Kidney capillary endothelial cell (primary cell): ENCODE results near the gene OSBPL5.

Experiments used
- DNase-seq: peaks from one replicate; pipeline ENCODE4 v3.0.0-alpha.2; 2018; ENCODE audit warnings: low spot score

Gene OSBPL5

DNA sequence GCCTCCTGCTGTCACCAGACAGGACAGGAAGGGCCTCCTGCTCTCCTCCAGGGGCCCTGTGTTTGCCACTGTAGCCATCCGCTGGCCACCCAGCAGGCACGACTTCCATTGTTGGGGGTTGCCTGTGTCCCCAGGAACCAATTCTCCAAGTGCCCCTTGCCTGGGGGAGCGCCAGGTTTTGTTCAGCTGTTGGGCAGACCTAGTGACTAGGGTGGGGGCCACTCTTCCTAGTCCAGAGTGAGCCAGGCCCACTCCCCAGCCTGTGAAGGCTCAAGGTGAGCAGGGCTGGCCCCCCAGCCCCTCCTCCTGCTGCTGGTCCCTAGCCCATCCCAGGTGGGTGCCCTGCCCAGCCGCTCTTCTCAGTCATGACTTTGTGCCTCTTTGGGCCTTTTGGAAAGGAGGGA is 30.9 kb downstream of the OSBPL5 start:
- DNase-seq = no peak

DNA sequence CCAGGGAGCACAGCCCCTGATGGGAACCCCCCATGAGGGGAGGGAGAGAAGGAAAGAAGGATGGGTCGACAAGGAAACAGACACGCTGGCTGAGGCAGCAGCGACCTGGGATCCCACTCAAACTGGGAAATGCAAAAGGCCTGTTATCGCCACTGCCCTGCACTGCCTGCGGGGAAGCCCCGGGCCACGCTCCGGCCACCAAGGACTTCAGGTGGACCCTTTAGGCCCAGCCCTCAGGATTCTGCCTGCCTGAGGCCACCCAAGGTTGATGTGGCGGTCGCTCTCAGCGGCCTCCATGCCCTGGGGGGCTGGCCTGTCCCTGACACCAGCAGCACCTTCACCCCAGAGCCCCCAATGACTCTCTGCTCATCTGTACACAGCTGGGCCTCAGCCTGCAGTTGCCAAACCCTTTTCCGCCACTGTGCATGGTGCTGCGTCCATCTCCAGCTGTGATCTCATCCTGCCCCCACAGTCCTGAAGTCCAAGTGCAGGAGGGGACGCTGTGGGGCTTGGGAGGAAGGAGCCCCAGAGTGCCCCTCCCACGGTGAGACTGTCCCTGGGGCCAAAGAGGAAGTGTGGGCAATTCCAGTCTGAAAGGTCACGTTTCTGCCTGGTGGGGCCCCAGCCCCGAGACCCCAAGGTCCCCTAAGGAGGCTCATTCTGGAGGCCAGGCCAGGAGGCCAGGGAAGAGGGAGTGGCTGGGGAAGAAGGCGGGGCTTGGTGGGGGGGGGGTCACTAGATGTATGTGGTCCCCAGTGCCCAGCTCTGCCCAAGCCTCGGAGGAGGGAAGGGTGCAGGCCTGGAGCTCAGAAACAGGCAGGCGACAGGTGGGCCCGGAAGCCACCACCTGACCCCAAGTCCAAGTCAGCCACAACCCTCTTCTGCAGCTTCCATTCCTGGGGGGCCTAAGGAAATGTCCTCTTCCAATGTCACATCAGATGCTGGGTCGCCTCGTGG is 31.6 kb downstream of the OSBPL5 start:
- DNase-seq = no peak

DNA sequence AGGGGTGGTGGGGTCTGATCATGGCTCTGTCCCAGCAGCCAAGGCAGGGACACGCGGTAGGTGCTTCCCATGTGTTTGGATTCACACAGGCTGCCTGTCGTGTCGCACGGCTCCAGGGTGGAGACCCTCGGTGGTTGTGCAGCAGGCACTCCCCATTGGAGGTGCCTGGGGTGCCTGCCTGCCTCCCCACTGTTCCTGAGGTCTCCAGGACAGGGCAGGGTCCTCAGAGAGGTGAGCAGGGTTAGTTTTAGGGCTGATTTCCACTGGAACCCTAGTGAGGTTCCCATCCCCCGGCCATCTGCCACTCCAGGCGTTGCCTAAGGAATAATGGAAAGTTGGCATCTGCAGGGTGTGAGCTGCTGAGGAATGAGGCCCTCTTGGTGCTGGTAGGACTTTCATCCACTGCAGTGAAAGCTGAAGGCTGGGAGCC is 32.3 kb downstream of the OSBPL5 start:
- DNase-seq = no peak

DNA sequence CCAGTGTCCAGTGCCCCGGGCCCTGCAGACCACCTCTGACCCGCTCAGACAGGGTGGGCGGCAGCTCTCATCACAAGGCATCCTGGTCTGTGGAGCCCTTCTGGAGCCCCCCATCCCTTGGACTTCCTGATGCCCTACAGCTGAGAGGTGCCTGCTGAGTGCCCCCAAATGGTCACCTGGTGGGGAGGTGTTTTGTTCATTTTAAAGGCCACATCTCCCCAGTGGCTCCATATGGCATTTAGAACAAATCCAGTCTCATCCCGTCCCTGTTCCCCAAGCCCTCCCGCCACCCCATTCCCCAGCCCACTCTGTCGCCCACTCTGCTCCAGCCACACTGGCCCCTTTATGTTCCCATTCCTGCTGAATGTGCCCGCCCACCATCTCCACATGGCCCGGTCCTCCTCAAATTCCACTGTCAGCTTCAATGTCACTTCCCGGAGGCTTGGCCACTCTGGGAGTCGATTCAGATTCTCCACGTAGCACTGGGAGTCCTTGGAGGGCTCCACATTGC is 32.8 kb downstream of the OSBPL5 start:
- no peak for DNase-seq

DNA sequence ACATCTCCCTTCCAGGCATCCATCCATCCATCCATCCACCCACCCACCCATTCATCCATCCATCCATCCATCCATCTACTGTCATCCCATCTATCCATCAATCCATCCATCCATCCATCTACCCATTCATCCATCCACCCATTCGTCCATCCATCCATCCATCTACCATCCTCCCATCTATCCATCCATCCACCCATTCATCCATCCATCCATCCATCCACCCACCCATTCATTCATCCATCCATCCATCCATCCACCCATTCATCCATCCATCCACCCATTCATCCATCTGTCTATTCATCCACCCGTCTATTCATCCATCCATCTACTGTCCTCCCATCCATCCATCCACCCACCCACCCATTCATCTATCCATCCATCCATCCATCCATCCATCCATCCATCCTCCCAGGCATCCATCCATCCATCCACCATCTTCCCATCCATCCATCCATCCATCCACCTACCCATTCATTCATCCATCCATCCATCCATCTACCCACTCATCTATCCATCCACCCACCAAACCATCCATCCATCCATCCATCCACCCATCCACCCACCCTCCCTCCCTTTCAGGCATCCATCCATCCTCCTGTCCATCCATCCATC is 33.7 kb downstream of the OSBPL5 start:
- DNase-seq = no peak

DNA sequence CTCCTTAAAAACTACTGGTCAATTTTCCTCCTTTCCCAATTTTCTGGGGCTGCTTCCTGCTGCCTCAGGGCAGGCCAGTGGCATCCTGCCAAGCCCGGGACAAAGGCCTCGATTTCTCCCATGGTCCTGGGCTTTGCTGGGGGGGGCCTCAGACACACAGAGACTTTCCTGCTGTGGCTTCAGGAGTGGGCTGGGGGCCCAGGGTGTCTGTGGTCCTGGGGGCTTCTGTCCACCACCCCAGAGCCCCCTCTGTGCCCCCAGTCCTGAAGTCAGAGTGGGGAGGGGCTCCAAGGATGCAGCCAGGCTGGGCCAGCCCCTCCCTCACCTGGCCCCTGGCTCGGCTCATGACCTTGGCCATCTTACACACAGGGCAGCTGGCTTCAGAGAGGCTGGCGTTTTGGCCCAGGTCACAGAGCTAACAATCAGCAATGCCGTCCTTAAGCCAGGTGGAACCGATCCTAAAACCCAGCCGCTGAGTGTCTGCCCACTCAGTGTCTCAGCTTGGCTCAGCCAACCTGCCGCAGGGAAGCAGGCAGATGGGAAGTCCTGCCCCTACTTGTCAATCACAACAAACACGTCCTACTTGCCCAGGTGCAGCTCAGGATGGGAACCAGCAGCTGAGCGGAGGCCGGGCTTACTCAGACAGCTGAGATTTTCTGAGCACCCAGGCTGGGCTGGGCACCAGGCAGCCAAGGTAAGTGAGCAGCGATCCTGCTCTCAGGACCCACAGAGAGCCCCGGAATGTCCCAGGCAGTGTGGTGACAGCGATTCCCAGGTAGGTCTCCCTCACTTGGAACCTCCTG is 34.6 kb downstream of the OSBPL5 start:
- DNase-seq = no peak

DNA sequence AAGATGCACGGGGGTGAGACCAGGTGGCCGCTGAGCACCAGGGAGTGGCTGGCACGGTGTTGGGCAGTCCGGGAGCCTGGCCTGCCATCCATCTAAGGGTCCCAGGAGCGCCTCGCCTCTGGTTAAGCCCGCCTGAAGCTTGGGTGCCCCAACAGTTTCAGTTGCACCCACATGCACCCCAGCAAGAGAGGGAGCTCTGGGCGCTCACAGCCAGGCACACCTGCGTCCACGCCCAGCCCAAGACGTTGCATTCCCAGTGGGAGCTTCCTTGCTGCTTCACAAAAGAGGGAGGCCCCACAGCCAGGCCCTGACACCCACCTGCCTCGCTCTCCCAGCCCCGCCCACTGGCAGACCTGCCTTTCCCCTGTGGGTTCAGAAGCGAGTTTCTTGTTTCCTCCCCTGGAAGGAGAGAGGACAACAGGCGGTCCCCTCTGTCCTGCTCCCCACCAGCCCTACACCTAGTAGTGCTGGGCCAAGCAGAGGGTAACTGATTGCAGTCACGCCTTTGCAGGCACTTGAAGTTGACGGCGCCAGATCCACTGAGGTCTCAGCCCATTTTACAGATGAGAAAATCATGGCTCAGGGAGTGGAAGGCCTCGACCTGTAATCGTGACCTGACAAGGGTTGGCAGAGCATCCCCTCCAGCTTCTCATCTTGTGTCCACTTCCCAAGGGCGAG is 35.4 kb downstream of the OSBPL5 start:
- no peak for DNase-seq

DNA sequence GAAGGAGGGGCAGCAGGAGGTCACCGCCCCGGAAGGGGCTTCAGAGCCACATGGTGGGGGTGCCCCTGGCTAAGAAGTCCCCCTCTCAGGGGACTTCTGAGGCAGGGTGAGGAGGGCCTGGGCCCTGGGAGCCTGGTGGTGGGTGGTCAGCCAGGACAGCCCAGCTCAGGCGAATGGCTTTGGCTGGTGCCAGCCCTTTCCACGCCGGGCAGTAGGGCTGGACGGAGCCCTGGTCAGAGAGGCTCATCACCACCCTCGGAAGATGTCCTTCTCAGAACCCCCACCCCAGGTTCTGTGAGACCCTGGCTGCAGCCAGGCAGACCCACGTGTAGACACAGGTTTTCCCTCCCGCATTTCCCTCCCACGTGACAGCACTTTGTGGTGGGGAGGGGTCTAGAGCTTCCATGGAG is 35.9 kb downstream of the OSBPL5 start:
- DNase-seq = no peak

DNA sequence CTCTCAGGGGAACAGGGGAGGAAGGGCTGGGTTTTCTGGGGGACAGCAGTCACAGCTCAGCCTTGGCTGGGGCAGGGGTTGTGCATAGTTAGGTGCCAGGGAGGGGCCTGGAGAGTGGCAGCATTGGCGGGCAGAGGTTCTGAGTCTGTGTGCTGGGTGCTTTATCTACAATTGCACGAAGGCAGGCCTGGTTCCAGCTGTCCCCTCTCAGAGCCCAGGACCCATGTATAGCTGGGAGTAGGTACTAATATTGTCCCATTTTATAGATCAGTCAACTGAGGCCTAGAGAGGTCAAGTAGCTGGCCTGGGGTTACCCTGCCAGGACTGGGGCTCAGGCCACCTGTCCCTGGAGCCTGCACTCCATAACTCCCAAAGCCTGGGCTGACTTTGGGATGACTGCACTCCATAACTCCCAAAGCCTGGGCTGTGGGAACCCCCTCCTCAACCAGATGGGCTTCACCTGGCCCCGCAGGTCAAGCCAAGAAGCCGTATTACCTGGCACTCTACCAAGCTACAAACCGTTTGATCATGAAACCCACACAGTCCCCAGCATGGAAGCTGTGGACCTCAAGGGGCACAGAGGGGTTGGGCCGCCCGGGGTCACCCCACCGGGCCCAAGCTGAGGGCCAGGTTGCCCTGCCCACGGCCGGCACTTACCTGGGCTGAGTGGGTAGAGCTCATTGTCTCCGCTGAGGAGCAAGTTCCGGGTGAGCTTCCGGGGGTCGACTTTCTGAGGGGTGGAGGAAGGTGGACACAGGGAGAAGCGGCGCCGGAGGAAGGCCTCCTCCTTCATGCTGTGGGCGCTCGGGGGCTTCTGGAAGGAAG is 36.5 kb downstream of the OSBPL5 start:
- no peak for DNase-seq

DNA sequence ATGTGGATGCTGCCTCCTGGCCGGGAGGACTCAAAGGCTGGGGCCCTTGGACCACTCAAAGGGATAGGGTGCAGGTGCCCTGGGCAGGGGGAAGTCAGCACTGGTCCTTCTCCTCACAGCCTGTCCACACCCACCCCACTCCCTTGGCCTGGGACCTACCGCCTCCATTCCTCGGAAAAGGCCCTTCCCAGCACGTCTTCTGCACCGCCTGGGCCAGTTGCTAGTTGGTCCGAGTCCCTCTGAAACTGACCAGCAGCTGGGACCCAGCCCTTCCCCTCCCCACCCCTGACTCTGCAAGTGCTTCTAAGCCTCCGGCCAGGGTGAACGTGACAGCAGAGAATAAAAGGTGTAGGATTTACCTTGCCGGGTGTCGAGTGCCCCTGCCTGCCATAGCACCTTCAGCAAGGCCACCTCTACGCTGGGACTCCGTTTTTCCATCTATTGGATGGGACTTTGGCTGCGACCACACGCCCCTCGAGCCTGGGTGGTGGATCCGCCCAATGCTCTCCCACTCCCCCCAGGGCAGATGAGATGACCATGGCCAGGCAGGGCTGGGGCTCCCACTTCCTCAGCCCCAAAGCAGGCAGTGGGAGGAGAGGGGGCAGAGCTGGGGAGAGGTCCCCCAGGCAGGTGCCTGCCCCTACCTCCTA is 37.3 kb downstream of the OSBPL5 start:
- DNase-seq = no peak

DNA sequence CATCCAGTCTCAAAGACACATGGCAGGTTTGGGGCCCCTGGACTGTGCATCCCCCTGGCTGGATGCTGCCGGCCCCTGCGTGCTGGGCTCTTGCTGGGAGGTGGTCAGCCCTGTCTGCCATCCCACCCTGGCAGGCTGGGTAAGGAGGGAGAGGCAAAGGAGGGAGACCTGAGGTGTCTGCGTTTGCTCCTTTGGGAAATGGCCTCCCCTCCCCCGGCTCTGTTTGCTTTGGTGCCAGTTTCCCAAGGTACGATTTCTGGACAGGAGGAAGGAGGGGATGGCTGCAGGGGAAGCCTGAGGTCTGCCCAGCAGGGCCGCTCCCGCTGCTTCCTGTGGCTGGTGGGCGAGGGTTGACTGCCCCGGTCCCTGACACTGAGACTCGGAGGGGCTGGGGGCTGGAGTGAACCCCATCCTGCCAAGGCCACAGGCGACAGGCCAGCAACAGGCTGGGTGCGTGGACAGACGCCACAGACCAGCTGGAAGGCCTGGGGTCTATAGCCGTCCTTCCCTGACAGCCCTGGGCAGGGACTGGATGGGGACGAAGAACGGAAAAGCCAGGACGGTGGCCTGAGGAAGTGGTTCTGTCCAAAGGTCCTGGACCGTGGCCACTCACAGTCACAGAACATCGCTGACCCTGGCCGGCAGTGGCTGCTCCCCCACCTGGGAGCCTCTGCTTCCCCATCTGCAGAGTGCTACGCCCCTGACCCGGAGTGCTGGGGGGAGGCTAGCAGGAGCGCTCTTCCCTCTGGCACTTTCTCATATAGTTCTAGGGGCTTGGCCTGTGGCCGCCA is 38.0 kb downstream of the OSBPL5 start:
- no peak for DNase-seq

DNA sequence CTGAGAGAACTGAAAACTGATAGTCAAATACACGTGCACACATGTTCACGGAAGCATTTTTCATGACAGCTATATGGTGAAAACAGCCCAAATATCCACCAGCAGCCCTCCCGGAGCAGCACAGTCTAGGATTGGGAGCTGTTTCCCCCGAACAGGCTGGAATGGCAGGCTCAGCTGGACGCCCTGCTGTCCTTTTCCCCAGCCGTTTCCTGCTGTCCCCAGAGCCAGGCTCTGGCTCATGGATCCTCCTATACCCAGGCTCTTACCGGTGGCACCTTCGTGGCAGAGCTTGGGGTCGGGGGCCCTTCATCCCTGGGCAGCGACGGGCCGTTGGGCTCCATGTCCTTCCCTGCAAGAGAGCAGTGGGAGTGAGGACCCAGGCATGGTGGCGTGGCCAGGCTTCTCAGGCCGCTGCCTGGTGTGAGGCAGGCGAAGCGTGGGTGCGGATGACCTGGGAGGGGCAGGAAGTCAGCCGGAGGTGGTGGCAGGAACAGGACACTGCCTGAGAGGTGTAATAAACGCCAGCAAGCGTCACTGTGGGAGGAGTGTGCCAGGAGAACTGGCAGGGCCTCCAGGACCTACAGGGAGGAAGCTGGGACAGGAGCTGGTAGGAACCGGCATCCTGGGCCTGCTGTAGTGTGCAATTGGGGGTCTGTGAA is 38.8 kb downstream of the OSBPL5 start:
- DNase-seq = peak; percentile 50

DNA sequence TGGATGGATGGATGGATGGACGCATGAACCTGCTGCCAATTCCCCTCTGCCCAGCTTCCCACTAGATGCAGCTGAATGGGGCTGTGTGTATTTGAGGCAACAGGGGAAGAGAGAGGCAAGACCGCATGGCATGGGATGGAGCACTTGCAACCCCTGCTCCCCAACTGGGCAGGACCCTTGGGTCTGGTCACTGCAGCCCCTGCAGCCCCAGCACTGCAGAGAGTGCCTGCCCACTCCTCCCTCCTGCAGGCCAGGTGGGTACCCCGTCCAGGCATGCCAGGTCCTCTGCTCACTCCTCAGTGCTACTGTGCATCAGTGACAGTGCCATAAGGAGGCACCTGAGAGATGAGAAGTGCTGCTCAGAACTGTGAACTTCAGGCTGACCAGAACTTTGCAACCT is 40.3 kb downstream of the OSBPL5 start:
- DNase-seq = no peak

DNA sequence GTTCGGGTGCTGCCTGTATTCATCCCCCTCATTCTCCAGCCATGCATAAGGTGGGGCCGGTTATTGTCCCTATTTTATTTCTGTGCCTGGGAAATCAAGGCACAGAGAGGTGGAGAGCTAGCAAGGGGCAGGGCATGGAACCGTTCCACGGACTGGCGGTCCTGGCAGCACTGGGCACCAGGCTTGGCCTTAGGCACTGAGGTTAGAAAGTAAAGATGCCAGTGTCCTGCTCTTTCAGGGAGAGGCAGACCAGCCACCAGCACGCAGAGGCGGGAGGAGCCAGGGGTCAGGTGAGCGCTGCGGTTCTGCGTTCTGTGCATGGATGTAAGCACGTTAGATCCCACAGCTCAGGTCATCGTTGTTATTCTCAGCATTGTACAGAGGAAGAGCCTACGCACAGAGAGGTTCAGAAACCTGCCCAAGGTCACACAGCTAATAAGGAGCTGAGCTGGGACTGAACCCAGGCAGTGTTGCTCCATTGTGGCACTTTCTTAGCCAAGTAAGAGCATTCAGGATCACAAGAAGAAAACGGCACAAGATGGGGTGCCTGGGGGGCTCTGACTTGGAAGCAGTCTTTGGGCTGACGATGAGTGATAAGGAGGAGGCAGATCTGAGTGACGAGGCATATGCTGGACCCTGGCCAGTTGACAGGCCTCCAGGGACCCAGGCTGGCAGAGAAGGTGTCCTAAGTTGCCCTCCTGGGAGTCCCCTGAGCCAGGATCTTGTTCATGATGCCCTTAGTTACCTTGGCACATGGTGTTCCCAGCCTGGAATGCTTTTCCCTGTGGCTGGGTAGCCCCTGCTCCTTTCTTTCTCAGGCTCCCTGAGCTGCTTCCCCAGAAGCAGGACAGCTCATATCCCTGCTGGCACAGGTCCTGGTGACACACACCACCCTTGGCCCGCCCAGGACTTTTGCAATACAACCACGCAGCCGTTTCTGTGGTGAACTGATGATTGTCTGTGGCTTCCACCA is 41.1 kb downstream of the OSBPL5 start:
- peak; percentile 63 for DNase-seq

DNA sequence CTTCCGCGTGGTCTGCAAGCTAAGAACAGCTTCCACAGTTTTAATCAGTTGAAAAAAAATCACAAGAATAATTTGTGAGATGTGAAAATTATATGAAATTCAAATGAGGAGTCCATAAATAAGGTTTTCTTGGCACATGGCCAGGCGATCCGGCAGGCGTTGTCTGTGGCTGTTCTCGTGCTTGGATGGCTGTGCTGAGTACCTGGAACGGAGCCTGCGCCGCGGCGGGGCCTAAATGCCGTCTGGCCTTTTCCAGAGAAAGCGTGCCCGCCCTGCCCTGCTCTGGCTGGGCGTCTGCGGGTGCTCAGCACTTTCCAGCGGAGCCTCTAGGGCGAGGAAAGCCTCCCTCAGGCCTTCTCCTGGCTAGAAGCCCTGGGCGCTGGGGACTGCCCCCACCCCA is 41.8 kb downstream of the OSBPL5 start:
- DNase-seq = no peak

DNA sequence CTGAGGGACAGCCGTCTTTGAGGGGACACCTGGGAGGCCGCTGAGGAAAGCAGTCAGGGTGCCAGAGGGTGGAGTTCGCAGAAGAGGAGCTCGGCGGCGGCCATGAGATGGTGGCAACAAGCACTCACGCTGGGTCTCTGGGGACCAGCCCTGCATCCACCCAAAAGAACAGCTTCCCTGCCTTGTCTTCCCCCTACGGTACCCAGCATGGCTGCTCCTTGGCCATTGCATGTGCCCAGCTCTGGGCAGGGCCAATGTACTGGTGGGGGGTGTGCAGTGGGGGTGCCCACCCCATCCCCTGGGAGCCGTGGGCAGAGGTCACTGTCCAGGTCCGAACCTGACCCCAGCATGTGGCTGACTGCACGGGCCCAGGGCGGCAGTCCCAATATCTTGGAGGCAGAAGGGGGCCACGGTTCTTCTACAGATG is 42.3 kb downstream of the OSBPL5 start:
- DNase-seq = no peak

DNA sequence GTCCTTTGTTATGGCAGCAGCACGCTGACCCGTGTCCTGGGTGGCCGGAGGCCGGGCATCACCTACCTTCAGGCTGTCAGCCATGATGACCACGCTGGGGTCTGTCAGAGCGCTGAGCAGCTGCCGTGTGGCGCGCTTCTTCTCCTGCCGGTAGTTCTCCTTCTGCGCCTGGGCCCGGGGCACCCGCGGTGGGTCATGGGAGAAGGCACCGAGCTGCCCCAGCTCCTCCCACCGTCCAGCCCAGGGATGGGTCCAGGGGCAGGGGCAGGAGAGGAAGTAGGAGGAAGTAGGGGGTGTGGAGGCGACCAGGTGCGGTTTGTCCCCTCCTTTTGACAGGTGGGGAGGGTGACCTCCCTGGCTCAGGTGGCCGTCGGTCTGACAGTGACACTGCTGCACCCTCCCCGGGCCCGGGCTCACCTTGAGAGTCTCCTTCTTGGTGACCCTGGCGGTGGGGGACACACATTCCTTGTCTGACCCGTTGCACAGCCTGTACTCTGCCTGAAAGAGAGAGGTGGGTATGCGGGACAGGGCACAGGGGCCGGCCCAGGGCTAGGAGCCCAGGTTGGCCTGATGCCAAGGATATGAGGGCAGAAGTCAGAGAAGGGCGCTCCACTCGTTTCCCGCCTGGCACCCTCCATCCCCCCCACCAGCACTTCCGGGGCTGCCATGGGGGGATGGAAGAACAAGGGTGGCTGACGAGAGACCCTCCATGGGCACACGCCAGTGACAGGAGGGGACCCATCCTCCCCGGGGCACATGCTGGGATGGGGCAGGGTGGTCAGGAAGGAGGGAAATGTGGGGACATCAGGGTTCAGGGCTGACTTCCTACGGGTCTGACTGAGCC is 43.0 kb downstream of the OSBPL5 start:
- DNase-seq = no peak
